Caki2 (cell line): ENCODE measurements around the gene UNC5CL. TPM values are rescaled to one million over a fixed set of nuclear protein-coding genes. Genes with fewer than 3 reads are reported as not detected.
"Not testable (repeated sequence)": the region's sequence is repeated elsewhere in the genome, so short reads cannot be mapped to it uniquely, and the experiment has no call there.

Experiments used
- DNase-seq: peaks from one replicate; pipeline ENCODE4 v3.0.0-alpha.2; 2015; ENCODE audit warnings: low read depth
- in situ Hi-C: cut with HindIII; loops from 2 replicates; pipeline ENCODE4 v1.10.0; 2016; ENCODE audit warnings: low sequenced_read_pairs, low pct_unique_long_range_greater_than_20kb, mixed read lengths
- total RNA-seq: library from RNA; depleted of rRNA; stranded (reverse); fragments of >200 nt; shearing (Covaris generic); gene quantifications from 2 replicates; pipeline ENCODE4 v1.2.3, GENCODE V29; 2014; ENCODE audit warnings: low replicate concordance

Gene UNC5CL
- total RNA-seq, 1 experiment from 2014 or later: 4.4 TPM

- DNase-seq: peak; percentile 83
- in situ Hi-C loops: no loop called here
Measured at GRCh38 chr6:41021832-41022231, 17.2 kb downstream of the UNC5CL start.

GRCh38 chr6:41017663-41018062 lies 21.4 kb downstream of the UNC5CL start:
- DNase-seq: no peak
- in situ Hi-C loops: no loop called here

- in situ Hi-C loops, DNase-seq: not testable (repeated sequence)
Measured at GRCh38 chr6:41015860-41016259, 23.2 kb downstream of the UNC5CL start.

GRCh38 chr6:41014780-41015179 lies 24.2 kb downstream of the UNC5CL start:
- in situ Hi-C loops: no loop called here
- DNase-seq: no peak

- peak; percentile 87 for DNase-seq
- in situ Hi-C loops: no loop called here
Measured at GRCh38 chr6:41013466-41014153, 25.4 kb downstream of the UNC5CL start.

- no peak for DNase-seq
- in situ Hi-C loops: no loop called here
Measured at GRCh38 chr6:41011673-41012072, 27.3 kb downstream of the UNC5CL start.

- in situ Hi-C loops: no loop called here
- DNase-seq: no peak
Measured at GRCh38 chr6:41009669-41010068, 29.4 kb downstream of the UNC5CL start.

- DNase-seq: no peak
- in situ Hi-C loops: no loop called here
Measured at GRCh38 chr6:41008011-41008410, 31.0 kb downstream of the UNC5CL start.

- in situ Hi-C loops, DNase-seq: not testable (repeated sequence)
Measured at GRCh38 chr6:41006980-41007379, 32.0 kb downstream of the UNC5CL start.

GRCh38 chr6:41006217-41006616 lies 32.8 kb downstream of the UNC5CL start:
- in situ Hi-C loops: not testable (repeated sequence)
- DNase-seq: peak; percentile 60

GRCh38 chr6:41002168-41002567 lies 36.9 kb downstream of the UNC5CL start:
- DNase-seq: no peak
- in situ Hi-C loops: no loop called here

- DNase-seq: no peak
- in situ Hi-C loops: no loop called here
Measured at GRCh38 chr6:41000248-41000647, 38.8 kb downstream of the UNC5CL start.

- peak; percentile 39 for DNase-seq
- in situ Hi-C loops: no loop called here
Measured at GRCh38 chr6:40999569-40999968, 39.5 kb downstream of the UNC5CL start.

GRCh38 chr6:40998661-40999060 lies 40.4 kb downstream of the UNC5CL start:
- DNase-seq: no peak
- in situ Hi-C loops: no loop called here

GRCh38 chr6:40997234-40997957 lies 41.6 kb downstream of the UNC5CL start:
- in situ Hi-C loops: no loop called here
- peak; percentile 84 for DNase-seq

- peak; percentile 35 for DNase-seq
- in situ Hi-C loops: no loop called here
Measured at GRCh38 chr6:40996591-40997233, 42.3 kb downstream of the UNC5CL start.

GRCh38 chr6:40992746-40993145 lies 46.3 kb downstream of the UNC5CL start:
- DNase-seq: no peak
- in situ Hi-C loops: no loop called here

- in situ Hi-C loops: no loop called here
- no peak for DNase-seq
Measured at GRCh38 chr6:40990301-40990700, 48.7 kb downstream of the UNC5CL start.
